HG03565 (cell line): ENCODE results near the gene ARRB1.

Experiments
- ATAC-seq: cut with Tn5 transposase; IDR thresholded peaks from one replicate; pipeline ENCODE4 v1.9.1; 2021; ENCODE audit warnings: mild to moderate bottlenecking, moderate library complexity; ENCODE audit not compliant: unreplicated experiment

Gene ARRB1

DNA sequence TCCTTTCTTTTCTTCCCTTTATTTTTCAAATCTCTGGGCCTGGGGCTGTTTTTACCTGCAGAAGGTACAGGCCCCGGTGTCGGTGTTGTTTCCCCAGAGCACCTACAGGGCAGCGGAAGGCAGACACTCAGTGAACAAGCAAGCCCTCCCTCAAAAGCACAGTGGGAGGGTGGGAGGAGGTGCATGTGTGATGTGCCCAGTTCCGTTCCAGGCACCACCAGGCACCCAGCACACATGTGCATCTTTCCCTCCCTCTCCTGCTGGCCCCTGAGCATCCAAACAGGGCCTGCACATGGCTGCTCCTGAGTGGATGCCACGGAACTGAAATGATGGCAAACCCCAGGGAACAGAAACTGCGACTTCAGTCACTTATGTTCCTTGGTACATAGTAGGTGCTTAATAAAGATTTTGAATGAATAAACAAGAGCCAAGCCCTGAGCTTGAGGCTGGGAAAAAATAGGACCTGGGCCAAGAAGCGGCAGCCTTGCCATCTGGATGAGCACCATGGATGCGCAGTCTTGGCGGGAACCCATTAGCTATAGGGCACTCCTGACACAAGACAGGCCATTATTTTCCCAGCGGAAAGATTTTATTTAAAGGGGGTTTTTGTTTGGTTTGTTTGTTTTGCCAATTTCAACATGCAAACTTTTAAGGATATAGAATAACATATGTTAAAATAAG is 47.8 kb downstream of the ARRB1 start:
- ATAC-seq: no peak

DNA sequence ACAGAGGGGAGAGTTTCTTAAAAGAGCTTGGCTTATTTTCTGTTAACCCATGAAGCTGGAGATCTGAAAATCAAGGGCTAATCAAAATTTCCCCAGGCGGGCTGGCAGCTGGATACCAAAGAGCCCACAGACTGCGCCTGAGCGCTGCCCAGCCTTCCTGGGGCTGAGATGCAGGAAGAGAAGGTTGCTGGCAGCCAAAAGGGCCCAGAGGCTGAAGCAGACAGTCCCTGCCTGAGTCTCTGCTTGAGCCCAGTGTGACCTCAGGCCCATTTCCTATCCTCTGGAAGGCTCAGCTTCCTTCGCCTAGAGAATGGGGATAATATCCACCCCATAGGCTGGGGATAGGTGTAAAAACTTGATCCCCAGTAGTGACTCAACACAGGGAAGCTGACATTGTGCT is 49.1 kb downstream of the ARRB1 start:
- no peak for ATAC-seq

DNA sequence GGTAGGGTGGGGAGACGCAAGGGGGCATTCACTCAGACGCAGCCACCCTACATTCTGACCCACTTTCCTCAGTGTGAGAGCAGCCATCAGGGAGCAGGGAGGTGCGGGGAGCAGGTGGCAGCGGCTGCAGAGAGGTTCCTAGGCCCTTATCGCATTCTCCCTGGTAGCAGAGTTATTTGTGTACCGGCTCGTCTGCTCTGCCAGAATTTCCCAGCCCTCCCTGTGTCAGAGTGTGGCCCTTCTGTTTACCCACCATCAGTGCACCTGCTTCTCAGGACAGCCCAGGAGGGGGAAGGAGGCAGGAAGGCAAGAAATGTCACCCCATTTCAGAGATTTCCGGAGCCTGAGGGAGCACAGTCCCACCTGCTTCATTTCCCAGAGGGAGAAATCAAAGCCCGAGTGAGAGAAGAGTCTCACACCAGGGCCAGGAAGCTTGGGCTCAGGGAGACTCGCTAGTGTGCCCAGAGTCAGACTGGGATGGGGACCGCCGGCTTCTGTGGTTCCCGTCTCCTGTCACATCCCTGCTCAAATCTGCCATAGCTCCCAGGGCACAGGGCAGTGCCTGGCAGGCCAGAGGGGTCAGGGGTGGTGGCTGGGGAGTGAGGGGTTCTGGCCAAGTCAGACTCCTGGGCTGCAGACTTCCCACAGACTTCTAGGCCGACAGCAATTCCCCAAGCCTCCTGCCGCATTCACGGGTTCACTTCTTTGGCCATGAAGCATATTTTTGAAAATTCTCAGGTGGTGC is 49.7 kb downstream of the ARRB1 start:
- ATAC-seq: no peak

DNA sequence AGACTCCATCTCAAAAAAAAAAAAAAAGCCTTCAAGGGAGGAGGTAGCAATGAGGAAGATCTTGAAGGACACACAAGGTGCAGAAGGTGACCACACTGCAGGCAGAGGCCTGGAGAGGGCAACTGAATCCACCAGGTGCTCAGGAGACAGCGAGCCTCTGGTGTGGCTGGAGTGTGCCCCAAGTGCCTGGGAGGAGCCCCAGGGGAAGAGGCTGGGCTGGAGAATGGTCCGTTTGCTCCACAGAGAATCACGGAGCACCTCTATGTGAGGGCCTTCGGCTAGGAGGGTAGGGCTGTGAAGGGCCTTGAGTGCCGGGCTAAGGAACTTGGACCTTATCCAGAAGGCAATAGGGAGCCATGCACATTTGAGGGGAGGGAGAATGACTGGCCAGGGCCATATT is 50.3 kb downstream of the ARRB1 start:
- ATAC-seq: no peak

DNA sequence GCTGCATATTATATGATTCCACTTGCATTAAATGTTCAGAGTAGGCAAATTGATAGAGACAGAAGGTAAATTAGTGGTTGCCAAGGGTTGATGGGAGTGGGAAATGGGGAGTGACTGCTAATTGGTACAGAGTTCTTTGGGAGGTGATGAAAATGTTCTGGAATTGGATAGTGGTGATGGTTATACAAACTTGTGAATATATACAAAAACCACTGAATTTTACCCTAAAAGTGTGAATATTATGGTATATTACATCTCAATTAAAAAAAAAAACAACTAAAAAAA is 52.5 kb downstream of the ARRB1 start:
- ATAC-seq: no peak

DNA sequence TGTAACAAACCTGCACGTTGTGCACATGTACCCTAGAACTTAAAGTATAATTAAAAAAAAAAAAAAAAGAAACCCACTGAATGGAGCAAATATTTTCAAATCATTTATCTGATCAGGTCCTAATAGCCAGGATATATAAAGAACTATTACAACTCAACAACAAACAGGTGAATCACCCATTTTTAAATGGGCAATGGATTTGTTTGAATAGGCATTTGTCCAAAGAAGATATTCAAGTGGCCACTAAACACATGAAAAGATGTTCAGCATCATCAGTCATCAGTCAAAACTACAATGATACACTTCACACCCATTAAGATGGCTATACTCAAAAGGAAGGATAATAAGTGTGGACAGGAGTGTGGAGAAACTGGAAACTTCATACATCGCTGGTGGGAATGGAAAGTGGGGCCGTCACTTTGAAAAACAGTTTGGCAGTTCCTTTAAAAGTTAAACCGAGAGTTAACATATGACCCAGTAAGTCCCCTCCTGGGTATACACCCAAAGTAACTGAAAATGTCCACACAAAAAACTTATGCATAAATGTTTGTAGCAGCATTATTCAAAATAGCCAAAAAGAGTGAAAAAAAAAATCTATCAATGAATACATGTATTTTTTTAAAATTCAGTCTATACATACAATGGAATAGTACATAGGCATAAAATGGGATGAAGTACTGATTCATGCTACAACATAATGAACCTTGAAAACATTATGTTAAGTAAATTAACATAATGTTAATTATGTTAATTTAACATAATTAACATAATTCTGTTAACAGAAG is 53.1 kb downstream of the ARRB1 start:
- ATAC-seq: no peak

DNA sequence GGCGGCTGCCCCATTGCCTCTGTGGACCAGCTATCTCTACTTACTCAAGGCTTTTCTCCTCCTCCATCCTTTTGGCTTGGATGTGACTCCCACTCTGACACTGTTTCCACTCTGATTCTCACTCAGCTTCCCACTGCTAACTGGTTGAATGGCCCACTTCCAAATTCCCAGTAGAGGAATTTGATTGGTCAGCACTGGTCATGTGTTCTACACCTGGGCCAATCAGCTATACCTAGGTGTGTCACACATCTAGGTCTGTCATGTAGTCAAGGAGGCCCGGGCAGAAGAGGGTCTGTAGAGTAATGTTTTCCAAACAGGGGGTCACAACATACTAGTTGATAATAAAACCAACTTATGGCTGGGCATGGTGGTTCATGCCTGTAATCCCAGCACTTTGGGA is 57.6 kb downstream of the ARRB1 start:
- no peak for ATAC-seq

DNA sequence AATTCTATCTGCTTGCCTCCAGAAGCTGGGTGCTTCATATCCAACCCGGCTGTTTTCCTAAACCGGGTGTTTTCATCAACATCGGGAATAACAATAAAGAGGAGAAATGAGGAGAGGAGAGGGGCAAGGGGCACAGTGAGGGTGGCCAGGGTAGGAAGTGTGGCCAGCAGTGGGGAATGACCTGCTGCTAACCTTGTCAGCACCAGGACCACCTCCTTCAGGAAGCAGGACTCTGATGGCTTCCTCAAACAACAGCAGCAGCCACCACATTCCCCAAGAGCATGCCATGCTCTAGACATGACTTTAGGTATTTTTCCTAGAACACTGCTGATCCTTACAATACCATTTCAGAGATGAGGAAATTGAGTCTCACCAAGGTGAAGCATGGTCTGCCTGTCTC is 58.5 kb downstream of the ARRB1 start:
- no peak for ATAC-seq

DNA sequence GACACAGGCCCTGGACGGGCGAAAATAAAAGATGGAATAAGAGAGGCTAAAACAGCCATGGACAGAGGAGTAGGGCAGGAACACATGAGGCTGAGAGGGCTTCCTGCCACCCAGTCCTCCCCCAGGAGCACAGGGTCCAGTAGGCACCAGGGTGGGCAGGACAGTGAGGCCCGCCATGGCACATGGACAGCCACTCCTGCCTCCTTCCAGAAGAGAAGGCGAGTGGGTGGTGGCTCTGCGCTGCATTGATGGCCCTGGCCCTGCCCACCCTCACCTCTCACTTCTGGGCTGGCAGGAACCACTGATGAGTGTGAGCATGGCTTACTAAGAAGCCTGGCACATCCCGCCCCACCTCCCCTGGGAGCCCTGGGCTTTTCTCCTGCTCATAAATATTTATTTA is 59.7 kb downstream of the ARRB1 start:
- ATAC-seq: no peak

DNA sequence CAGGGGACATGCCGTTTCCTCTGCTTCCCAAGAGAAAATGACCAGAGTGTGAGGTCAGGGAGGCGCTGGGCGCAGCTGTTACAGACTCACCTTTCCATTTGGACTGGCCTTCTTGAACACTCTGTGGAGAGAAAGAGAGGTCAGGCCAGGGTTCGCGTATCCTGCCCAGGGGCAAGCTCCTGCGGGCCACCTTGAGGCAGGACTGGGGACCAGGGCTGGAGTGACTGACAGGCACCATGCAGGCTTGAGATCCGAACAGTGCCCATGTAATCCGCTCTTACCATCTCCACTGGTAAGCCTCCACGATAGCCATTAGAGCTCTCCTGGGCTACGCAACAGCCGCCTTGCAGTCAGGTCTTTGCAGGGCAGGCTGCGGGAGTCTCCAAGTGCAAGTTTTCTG is 61.5 kb downstream of the ARRB1 start:
- ATAC-seq: no peak

DNA sequence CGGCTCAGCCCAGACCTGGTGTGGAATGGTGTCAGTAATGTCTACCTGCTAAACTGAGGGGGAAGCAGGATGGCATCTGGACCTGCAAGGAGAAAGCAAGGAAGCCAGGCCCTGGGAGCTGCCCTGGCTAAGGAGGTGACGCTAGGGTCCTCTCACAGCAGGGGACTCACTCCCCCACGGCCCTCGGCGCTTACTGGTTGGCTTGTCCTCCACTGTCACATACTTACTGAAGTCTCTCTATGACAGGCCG is 62.0 kb downstream of the ARRB1 start:
- ATAC-seq: no peak

DNA sequence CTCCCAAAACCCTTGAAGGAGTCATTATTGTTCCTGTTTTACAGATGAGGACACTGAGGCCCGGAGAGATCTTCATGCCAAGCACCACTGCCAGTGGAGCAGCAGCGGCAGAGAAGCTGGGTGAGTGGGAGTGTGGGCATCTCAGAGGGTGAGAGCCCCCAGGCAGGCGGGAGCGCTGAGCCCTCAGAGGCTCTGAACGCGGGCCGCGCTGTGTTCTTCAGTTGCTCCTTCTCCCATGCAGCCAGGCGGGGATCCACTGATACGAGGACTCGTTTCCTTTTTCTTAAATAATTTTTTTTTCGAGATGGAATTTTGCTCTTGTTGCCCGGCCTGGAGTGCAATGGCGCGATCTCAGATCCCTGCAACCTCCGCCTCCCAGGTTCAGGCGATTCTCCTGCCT is 63.9 kb downstream of the ARRB1 start:
- no peak for ATAC-seq

DNA sequence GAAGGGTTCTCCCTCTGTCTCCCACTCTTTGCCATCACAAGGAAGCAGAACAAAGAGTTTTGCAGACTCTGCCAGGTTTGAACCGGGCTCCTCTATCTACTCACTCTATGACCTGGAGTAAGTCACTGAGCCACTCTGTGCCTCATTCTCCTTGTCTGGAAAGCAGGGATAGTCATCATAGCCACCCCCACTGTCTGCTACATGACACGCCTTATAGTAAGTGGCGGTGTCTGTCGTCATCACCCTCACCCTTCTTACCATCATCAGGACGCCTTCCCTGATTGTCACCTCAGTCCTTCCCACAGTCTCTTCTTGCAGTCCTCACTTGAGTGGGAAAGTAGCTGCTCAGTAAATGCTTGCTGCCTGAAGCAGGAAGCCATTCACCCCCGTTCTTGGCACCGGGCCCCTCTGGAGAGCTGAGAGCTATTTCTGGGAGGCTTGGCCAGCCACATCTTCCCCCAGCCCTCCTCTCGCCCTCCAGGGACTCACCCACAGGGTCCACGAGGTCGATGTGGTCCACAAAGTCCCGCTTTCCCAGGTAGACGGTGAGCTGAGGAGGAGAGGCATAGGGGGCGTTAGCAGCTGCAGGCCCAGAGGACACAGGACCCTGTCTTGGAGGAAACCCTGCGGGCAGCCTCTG is 64.5 kb downstream of the ARRB1 start:
- ATAC-seq: no peak

DNA sequence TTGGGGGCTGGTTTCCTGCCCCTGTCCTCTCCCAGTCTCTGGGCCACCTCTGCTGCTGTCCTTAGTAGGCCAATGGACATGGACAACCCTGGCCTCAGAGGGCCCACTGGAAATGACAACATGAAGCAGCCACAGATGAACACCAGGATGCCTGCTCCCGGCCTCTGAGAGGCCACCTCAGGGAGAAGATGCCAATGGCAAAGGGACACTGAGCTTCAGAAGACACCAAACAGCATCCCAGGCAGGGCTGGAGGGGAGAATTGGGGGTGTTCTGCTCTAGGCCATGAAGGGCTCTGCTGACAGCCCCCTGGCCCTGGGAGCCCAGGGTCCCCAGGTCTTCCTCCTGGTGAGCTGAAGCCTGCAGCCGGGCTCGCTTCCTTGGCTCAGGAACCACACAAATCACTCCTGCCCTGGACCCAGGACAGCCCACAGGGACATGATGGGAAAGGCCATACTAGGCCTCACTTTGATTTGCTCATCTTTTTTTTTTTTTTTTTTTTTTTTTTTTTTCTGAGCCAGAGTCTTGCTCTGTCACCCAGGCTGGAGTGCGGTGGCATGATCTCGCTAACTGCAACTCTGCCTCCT is 65.6 kb downstream of the ARRB1 start:
- no peak for ATAC-seq

DNA sequence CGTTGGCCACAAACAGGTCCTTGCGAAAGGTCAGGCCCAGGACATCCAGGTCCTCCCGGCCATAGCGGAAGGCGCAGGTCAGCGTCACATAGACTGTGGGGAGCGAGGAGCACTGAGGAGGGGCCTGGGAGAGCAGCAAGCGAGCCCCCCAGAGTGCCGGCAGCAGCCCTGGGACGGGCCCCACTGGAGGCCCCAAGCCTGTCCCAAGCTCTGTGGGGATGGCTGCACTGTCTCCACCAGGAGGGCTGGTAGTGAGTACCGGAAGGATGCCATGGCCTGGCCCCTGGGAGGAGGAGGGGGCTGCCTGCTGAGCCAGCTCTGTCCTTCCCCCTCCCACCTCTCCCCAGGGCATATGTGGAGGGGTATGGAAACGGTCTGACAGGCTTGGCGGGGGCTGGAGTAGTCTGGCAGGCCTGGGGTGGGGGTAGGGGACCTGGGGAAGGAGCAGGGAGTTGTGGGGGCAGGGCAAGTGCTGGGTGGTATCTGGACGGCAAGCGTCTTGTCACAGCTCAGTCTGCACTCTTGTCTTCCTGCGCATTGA is 68.0 kb downstream of the ARRB1 start:
- ATAC-seq: no peak

DNA sequence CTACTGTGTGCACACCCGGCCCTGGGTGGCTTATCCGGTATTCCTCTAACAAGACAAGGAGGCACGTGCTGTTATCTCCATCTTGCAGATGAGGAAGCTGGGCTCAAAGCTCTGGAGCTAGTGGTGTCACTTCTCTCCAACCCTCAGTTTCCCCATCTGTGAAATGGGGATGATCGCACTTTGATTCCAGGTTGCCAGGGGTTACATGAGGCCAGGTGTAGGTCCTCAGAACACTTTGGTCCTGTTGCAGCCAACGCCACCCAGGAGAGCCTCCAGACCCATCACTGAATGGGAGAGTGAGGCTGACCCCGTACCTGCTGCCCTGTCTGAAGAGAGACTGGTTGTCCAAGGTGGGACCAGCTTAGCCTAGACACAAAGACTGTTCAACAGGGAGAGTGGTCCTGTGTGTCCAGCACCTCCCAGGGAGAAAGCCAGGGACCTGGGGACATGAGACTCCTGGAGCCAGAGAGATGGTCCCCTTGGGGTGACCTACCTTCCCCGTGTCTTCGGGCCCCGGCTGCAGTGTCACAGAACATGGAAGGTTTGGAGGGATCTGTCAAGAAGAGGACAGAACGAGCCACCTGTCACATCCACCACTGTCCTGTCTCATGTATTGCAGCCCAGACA is 69.9 kb downstream of the ARRB1 start:
- no peak for ATAC-seq

DNA sequence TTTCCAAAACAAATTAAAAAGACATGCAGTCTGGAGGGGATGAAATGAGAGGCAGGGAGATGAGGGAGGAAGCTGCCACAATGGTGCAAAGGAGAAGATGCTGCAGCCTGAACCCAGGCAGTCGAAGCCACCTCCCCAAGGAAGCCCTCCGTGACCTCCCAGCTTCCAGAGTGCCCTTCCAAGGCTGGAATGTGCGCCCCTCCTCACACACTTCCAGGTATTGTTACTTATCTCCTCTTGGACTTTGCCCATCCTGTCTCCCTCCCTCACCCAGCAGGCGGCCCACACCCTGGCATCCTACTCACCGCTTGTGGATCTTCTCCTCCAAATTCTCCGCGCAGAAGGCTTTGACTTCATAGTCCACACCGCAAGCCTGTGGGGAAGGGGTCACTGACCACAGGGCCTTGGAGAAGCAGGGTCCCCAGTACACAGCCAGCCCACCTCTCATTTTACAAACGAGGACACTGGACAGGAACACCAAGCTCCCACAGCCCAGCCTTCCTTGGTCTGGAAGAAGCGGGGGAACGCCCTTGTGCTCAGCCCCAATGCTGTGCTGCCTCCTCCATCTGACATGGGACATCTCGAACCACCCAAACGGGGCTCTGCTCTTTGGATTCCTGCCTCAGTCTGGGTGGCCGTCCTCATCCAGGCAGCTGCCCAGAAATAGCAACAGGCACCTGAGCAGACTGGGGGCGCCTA is 70.5 kb downstream of the ARRB1 start:
- no peak for ATAC-seq

DNA sequence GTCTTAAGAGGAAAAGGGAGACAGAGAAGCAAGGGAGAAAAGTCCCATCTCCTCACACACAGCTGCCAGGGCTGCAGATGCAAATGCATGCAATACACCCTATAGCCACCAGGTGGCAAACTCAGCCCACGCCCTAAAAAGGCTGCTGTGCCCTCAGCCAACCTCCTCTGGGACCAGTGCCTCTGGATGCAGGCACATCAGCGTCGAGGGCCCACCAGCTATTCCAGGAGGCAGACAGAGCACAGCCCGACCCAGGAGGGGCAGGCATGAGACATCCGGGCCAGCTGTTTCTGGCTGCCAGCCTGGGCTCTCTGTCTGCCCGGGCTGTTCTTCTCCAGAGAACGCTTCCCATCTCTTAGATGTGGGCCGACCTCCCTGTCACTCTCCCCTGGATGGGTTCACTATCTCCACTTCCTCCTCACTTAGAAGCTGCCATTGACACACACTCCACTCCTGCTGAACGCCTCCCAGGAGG is 71.2 kb downstream of the ARRB1 start:
- ATAC-seq: no peak

DNA sequence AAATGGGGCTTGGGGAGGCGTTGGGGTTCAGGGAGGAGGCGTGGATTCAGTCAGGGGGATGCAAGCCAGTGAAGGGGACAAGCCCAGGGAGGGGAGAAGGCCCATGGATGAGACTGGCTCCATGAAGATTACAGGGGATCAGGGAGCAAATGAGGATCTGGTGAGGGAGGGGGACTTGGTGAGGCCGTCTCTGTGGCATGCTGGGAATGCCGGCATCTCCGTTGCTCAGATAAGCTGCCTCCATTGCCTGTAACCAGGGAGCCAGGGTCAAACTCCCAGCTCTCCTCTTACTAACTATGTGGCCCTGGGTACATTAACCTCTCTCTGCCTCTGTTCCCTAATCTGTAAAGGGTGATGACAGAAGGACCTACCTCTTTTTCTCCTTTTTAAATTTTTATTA is 72.2 kb downstream of the ARRB1 start:
- no peak for ATAC-seq
